Nephron progenitor cell (in vitro differentiated cells): ENCODE measurements around the gene KHDRBS1.

ENCODE experiments used
- DNase-seq: peaks from one replicate; pipeline ENCODE4 v3.0.0; 2021
- H3K27ac Mint-ChIP-seq: 2 replicates; pipeline ENCODE4 v1.8.0; 2021; ENCODE audit warnings: mild to moderate bottlenecking, moderate library complexity, mixed read lengths
- H3K27me3 Mint-ChIP-seq: 2 replicates; pipeline ENCODE4 v1.8.0; 2021; ENCODE audit warnings: mild to moderate bottlenecking, low read depth, mixed read lengths; ENCODE audit not compliant: poor library complexity
- H3K36me3 Mint-ChIP-seq: 2 replicates; pipeline ENCODE4 v1.8.0; 2021; ENCODE audit warnings: low read depth, mixed read lengths
- H3K4me1 Mint-ChIP-seq: 2 replicates; pipeline ENCODE4 v1.8.0; 2021; ENCODE audit warnings: mixed read lengths
- H3K4me3 Mint-ChIP-seq: 2 replicates; pipeline ENCODE4 v1.8.0; 2021; ENCODE audit warnings: mild to moderate bottlenecking, moderate library complexity, mixed read lengths
- H3K9me3 Mint-ChIP-seq: 2 replicates; pipeline ENCODE4 v1.8.0; 2021; ENCODE audit warnings: mild to moderate bottlenecking, moderate library complexity, mixed read lengths
- CTCF ChIP-seq: fragments of 200-600 bp; sonication (generic); IDR thresholded peaks from 2 replicates; pipeline ENCODE4 v1.5.0; 2021; ENCODE audit warnings: antibody characterized with exemption

Gene KHDRBS1

GRCh38 chr1:32071758-32072621 is 58.3 kb downstream of the KHDRBS1 start:
- no peak for DNase-seq
- peak overlapping the region; percentile 84 for H3K27ac Mint-ChIP-seq
- TF ChIP-seq CTCF, result no peak
- H3K9me3 Mint-ChIP-seq, result no peaks in the 10 kb centered on the region
- H3K4me1 Mint-ChIP-seq, result peaks cover 64% of the 10 kb centered on the region
- peak overlapping the region; percentile 90 for H3K4me3 Mint-ChIP-seq
- H3K27me3 Mint-ChIP-seq, result peaks cover 2% of the 10 kb centered on the region
- peaks cover 16% of the 10 kb centered on the region for H3K36me3 Mint-ChIP-seq

- peak within 1 kb of the TSS; percentile 90 for H3K4me3 Mint-ChIP-seq
- H3K36me3 Mint-ChIP-seq, result peaks cover 24% of the 10 kb centered on the region
- no peak for TF ChIP-seq CTCF
- H3K4me1 Mint-ChIP-seq, result peaks cover 72% of the 10 kb centered on the region
- peaks cover 2% of the 10 kb centered on the region for H3K27me3 Mint-ChIP-seq
- no peaks in the 10 kb centered on the region for H3K9me3 Mint-ChIP-seq
- peak within 1 kb of the TSS; percentile 84 for H3K27ac Mint-ChIP-seq
- peak; percentile 91 for DNase-seq
These were observed 59.1 kb downstream of the KHDRBS1 start, which contains the start of gene TMEM39B for GRCh38 chr1:32072622-32073298. TMEM39B (plus strand) TSS chr1:32072939; CDS start chr1:32073048, 109 bp downstream.

- Mint-ChIP-seq H3K36me3 (peaks cover 32% of the 10 kb centered on the region), H3K27me3 (peaks cover 2% of the 10 kb centered on the region), H3K4me3 (peak overlapping the region; percentile 90), H3K4me1 (peaks cover 67% of the 10 kb centered on the region), H3K9me3 (no peaks in the 10 kb centered on the region), H3K27ac (peak overlapping the region; percentile 84)
- peak; percentile 99 for DNase-seq
- peak; percentile 15 for TF ChIP-seq CTCF
These were observed 59.9 kb downstream of the KHDRBS1 start for GRCh38 chr1:32073299-32074229.

GRCh38 chr1:32074841-32075240 is 61.2 kb downstream of the KHDRBS1 start:
- no peak for DNase-seq
- peaks cover 43% of the 10 kb centered on the region for H3K36me3 Mint-ChIP-seq
- peak overlapping the region; percentile 69 for H3K4me3 Mint-ChIP-seq
- H3K4me1 Mint-ChIP-seq, result peaks cover 54% of the 10 kb centered on the region
- H3K9me3 Mint-ChIP-seq, result no peaks in the 10 kb centered on the region
- no peak for TF ChIP-seq CTCF
- H3K27me3 Mint-ChIP-seq, result peaks cover 2% of the 10 kb centered on the region
- no peak overlapping the region for H3K27ac Mint-ChIP-seq

GRCh38 chr1:32077451-32077850 is 63.8 kb downstream of the KHDRBS1 start:
- TF ChIP-seq CTCF, result no peak
- H3K27me3 Mint-ChIP-seq, result peaks cover 2% of the 10 kb centered on the region
- peak overlapping the region; percentile 1 for H3K27ac Mint-ChIP-seq
- H3K4me3 Mint-ChIP-seq, result peak overlapping the region; percentile 37
- no peak for DNase-seq
- no peaks in the 10 kb centered on the region for H3K9me3 Mint-ChIP-seq
- H3K36me3 Mint-ChIP-seq, result peaks cover 68% of the 10 kb centered on the region
- peaks cover 34% of the 10 kb centered on the region for H3K4me1 Mint-ChIP-seq
